OCI-LY1 (cell line): ENCODE measurements around the gene WDHD1.
"Not testable (repeated sequence)": the region's sequence is repeated elsewhere in the genome, so short reads cannot be mapped to it uniquely, and the experiment has no call there.

Source experiments
- H2AFZ ChIP-seq: fragments of 200-600 bp; sonication (generic), shearing (Covaris generic); 2 replicates; pipeline ENCODE4 v1.6.0; 2014; ENCODE audit warnings: antibody characterized with exemption, mild to moderate bottlenecking, low read length
- H3F3A ChIP-seq: fragments of 200-600 bp; sonication (generic), shearing (Covaris generic); 2 replicates; pipeline ENCODE4 v1.6.0; 2014; ENCODE audit warnings: mild to moderate bottlenecking, antibody characterized with exemption, low read length, moderate library complexity; ENCODE audit not compliant: insufficient read depth
- H3K27ac ChIP-seq: fragments of 200-600 bp; sonication (generic); 2 replicates; pipeline ENCODE4 v1.5.1; 2014; ENCODE audit warnings: low read length, mixed run types, mild to moderate bottlenecking, low read depth; ENCODE audit not compliant: poor library complexity, severe bottlenecking
- H3K27me3 ChIP-seq: fragments of 200-600 bp; sonication (generic); 2 replicates; pipeline ENCODE4 v1.6.0; 2014; ENCODE audit warnings: antibody characterized with exemption, mild to moderate bottlenecking, low read length, moderate library complexity; ENCODE audit not compliant: insufficient read depth
- H3K36me3 ChIP-seq: fragments of 200-600 bp; sonication (generic); 2 replicates; pipeline ENCODE4 v1.6.1; 2014; ENCODE audit warnings: mild to moderate bottlenecking, antibody characterized with exemption, low read length, moderate library complexity, mixed read lengths; ENCODE audit not compliant: insufficient read depth
- H3K4me1 ChIP-seq: fragments of 200-600 bp; sonication (generic); 2 replicates; pipeline ENCODE4 v1.5.1; 2014; ENCODE audit warnings: mild to moderate bottlenecking, low read length, moderate library complexity; ENCODE audit not compliant: insufficient read depth, severe bottlenecking
- H3K4me2 ChIP-seq: fragments of 200-600 bp; sonication (generic), shearing (Covaris generic); 2 replicates; pipeline ENCODE4 v1.6.1; 2014; ENCODE audit warnings: low read length
- H3K4me3 ChIP-seq: fragments of 200-600 bp; sonication (generic); 2 replicates; pipeline ENCODE4 v1.5.1; 2014; ENCODE audit warnings: low read length, low read depth, mild to moderate bottlenecking, mixed read lengths; ENCODE audit not compliant: poor library complexity, severe bottlenecking
- H3K79me2 ChIP-seq: fragments of 200-600 bp; shearing (Covaris generic); 2 replicates; pipeline ENCODE4 v1.6.1; 2016; ENCODE audit warnings: mixed run types, low read length, mixed read lengths; ENCODE audit not compliant: insufficient read depth
- H3K9ac ChIP-seq: fragments of 200-600 bp; sonication (generic), shearing (Covaris generic); 2 replicates; pipeline ENCODE4 v1.6.1; 2014; ENCODE audit warnings: mild to moderate bottlenecking, low read length, mixed read lengths
- H3K9me2 ChIP-seq: fragments of 200-600 bp; sonication (generic), shearing (Covaris generic); 2 replicates; pipeline ENCODE4 v1.6.1; 2014; ENCODE audit warnings: low read depth, mild to moderate bottlenecking, low read length, mixed read lengths
- H3K9me3 ChIP-seq: fragments of 200-600 bp; shearing (Covaris generic); 2 replicates; pipeline ENCODE4 v1.6.1; 2014; ENCODE audit warnings: low read length, mixed read lengths
- H4K20me1 ChIP-seq: fragments of 200-600 bp; sonication (generic), shearing (Covaris generic); 2 replicates; pipeline ENCODE4 v1.6.0; 2016; ENCODE audit warnings: mild to moderate bottlenecking, low read length; ENCODE audit not compliant: insufficient read depth
- EZH2 ChIP-seq: fragments of 200-600 bp; sonication (generic), shearing (Covaris generic); IDR thresholded peaks from 2 replicates; pipeline ENCODE4 v1.8.0; 2017; ENCODE audit warnings: borderline replicate concordance, mixed run types, mild to moderate bottlenecking, antibody characterized with exemption, low read length, moderate library complexity, mixed read lengths
- TF ChIP-seq, protein P1 (sequence below): fragments of 200-600 bp; sonication (generic), shearing (Covaris generic); IDR thresholded peaks from 2 replicates; pipeline ENCODE4 v1.5.1; 2017; ENCODE audit warnings: mild to moderate bottlenecking, antibody characterized with exemption, low read length, moderate library complexity, mixed read lengths

Gene WDHD1

DNA sequence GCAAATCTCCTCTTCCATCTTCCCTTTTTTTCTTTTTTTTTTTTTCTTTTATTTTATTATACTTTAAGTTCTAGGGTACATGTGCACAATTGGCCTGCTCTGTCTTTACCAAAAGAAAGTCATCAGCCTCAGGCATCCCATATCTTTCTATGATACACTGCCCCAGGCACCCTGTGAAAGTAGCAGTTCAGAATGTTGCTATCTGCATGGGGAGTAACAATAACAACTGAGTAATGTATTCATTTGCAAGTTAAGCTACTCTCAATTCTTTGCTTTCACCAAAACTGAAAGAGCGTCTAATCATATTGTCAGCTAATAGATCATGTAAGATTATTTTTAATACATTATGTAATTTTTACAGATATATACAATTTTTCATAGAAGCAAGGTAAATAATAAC lies 110.8 kb downstream of the WDHD1 start:
- H3K36me3 ChIP-seq, result no peaks in the 10 kb centered on the region
- no peaks in the 10 kb centered on the region for H3K27me3 ChIP-seq
- no peak overlapping the region for H2AFZ ChIP-seq
- no peak overlapping the region for H3K4me2 ChIP-seq
- H4K20me1 ChIP-seq, result no peaks in the 10 kb centered on the region
- no peak overlapping the region for H3K27ac ChIP-seq
- H3K9ac ChIP-seq, result no peak overlapping the region
- H3K9me3 ChIP-seq, result no peaks in the 10 kb centered on the region
- no peaks in the 10 kb centered on the region for H3F3A ChIP-seq
- no peak overlapping the region for H3K4me3 ChIP-seq
- no peaks in the 10 kb centered on the region for H3K4me1 ChIP-seq
- H3K79me2 ChIP-seq, result no peaks in the 10 kb centered on the region
- H3K9me2 ChIP-seq, result no peaks in the 10 kb centered on the region
- TF ChIP-seq EZH2, result no peak
- TF ChIP-seq, protein P1, sequence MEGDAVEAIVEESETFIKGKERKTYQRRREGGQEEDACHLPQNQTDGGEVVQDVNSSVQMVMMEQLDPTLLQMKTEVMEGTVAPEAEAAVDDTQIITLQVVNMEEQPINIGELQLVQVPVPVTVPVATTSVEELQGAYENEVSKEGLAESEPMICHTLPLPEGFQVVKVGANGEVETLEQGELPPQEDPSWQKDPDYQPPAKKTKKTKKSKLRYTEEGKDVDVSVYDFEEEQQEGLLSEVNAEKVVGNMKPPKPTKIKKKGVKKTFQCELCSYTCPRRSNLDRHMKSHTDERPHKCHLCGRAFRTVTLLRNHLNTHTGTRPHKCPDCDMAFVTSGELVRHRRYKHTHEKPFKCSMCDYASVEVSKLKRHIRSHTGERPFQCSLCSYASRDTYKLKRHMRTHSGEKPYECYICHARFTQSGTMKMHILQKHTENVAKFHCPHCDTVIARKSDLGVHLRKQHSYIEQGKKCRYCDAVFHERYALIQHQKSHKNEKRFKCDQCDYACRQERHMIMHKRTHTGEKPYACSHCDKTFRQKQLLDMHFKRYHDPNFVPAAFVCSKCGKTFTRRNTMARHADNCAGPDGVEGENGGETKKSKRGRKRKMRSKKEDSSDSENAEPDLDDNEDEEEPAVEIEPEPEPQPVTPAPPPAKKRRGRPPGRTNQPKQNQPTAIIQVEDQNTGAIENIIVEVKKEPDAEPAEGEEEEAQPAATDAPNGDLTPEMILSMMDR, result no peak

DNA sequence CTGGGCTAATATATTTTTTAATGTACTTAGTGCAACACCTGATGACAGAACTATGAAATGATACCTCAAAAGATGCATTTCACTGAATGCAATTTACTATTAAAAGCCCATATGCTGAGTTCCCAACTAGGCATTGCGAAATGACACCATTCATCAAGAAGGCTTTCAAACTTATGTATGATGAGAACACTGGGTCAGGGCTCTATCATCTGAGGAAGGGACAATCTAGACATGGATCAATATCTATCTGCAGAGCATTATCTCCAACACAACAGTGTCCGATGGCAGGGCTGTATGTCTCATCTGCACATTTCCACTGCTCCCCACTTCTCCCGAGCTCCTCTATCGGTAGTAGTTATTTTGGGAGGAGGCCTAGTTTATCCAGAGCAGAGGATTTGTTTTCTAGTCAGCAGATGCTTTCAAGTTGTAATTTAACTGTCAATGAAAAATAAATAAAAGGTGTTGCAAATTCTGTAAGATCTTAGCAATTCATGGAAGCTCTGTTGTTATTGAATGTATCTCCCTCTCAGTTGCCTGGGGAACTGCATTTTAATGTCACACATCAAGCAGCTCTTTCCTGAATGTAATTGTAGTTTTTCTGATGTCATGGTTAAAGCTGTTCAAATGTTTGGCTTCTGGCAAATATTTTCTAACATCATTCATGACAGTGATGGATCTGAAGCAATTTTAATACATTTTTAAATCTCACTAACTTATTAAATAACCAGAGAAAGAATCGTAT lies 116.9 kb downstream of the WDHD1 start:
- Histone ChIP-seq H3K27ac (no peak overlapping the region), H3K4me1 (no peaks in the 10 kb centered on the region), H3K9me2 (no peaks in the 10 kb centered on the region), H3F3A (no peaks in the 10 kb centered on the region), H3K4me2 (no peak overlapping the region), H3K36me3 (no peaks in the 10 kb centered on the region), H3K9ac (no peak overlapping the region), H4K20me1 (no peaks in the 10 kb centered on the region), H2AFZ (no peak overlapping the region), H3K9me3 (no peaks in the 10 kb centered on the region), H3K27me3 (no peaks in the 10 kb centered on the region), H3K4me3 (no peak overlapping the region), H3K79me2 (no peaks in the 10 kb centered on the region)
- TF ChIP-seq, protein P1, result no peak
- no peak for TF ChIP-seq EZH2

DNA sequence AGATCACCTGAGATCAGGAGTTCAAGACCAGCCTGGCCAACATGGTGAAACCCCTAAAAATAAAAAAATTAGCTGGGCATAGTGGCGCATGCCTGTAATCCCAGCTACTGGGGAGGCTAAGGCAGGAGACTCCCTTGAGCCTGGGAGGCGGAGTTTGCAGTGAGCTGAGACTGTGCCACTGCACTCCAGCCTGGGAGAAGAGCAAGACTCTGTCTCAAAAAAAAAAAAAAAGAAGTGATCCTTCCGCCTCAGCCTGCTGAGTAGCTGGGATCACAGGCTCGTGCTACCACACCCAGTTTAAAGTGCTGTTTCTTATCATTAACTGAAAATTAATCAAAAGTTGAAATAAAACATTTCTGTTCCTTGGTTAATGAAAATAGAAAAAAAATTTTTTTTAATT lies 117.9 kb downstream of the WDHD1 start:
- H3K4me2 ChIP-seq, H3K9me2 ChIP-seq, H4K20me1 ChIP-seq, H3K27me3 ChIP-seq, H3K36me3 ChIP-seq, H3K79me2 ChIP-seq, H3K4me1 ChIP-seq, H3K4me3 ChIP-seq, H3K27ac ChIP-seq, H3F3A ChIP-seq, H3K9me3 ChIP-seq, H3K9ac ChIP-seq, H2AFZ ChIP-seq: not testable (repeated sequence)

DNA sequence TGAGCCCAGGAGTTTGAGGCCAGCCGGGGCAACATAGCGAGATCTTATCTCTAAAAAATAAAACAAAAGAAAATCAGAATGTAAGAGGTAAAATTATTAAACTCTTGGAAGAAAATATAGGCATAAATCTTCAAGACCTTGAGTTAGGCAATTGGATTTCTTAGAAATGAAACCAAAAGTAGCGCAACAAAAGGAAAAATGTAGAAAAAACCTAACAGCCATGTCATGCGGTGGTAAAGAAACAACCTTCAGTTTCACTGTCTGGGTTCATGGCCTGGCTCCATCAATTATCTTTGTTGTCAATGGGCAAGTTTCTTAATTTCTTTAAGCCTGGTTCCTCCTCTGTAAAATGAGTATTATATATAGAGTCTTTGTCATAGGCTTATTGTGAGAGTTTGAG lies 118.7 kb downstream of the WDHD1 start:
- no peaks in the 10 kb centered on the region for H3K36me3 ChIP-seq
- H3F3A ChIP-seq, result no peaks in the 10 kb centered on the region
- H3K4me2 ChIP-seq, result no peak overlapping the region
- no peak overlapping the region for H3K4me3 ChIP-seq
- H3K27ac ChIP-seq, result no peak overlapping the region
- no peaks in the 10 kb centered on the region for H3K4me1 ChIP-seq
- no peak overlapping the region for H2AFZ ChIP-seq
- H3K9me3 ChIP-seq, result no peaks in the 10 kb centered on the region
- TF ChIP-seq, protein P1, result no peak
- TF ChIP-seq EZH2, result no peak
- H4K20me1 ChIP-seq, result no peaks in the 10 kb centered on the region
- no peak overlapping the region for H3K9ac ChIP-seq
- H3K9me2 ChIP-seq, result no peaks in the 10 kb centered on the region
- no peaks in the 10 kb centered on the region for H3K79me2 ChIP-seq
- no peaks in the 10 kb centered on the region for H3K27me3 ChIP-seq
